ENCODE results near the gene GAGE12J.
"Not testable (repeated sequence)": the region's sequence is repeated elsewhere in the genome, so short reads cannot be mapped to it uniquely, and the experiment has no call there.

- not testable (repeated sequence) for TF ChIP-seq CTCF (IDR thresholded peaks at IDR 0.05; ENCODE audit: extremely low read depth in 1 of 2, insufficient read depth in 1 of 2, low read depth in 1 of 2, low read length in 2 of 2); POLR2AphosphoS5 (IDR thresholded peaks at IDR 0.05; ENCODE audit: insufficient read depth, low read depth, low read length); POLR2A (IDR thresholded peaks at IDR 0.05; ENCODE audit: low read depth, low read length)
Observed at GRCh38 chrX:49331841-49332240, 10.0 kb downstream of the GAGE12J start.

Data from endothelial cell of umbilical vein (primary cell).